Suprapubic skin (tissue), 3 donors: Measurements from ENCODE around the gene CIP2A.

ENCODE experiments used
- CTCF ChIP-seq, 2 donors: fragments of 200-600 bp in 1 of 2; fragments of 450-650 bp in 1 of 2; sonication (generic) in 1 of 2; IDR thresholded peaks; one replicate each; pipeline ENCODE4 v1.5.1; 2016 to 2019; ENCODE audit warnings: antibody characterized with exemption in 2 of 2, mild to moderate bottlenecking in 1 of 2, moderate library complexity in 1 of 2
- EP300 ChIP-seq: sonication (generic); formaldehyde crosslinking; IDR thresholded peaks from one replicate; pipeline ENCODE4 v1.6.1; 2017; ENCODE audit warnings: antibody characterized with exemption
- POLR2A ChIP-seq, 2 donors: fragments of 450-650 bp; IDR thresholded peaks; one replicate each; pipeline ENCODE4 v1.6.1; 2017; ENCODE audit warnings: antibody characterized with exemption in 2 of 2, mild to moderate bottlenecking in 2 of 2, moderate library complexity in 2 of 2

GRCh38 chr3:108554913-108555571, 34.2 kb downstream of the CIP2A start:
- TF ChIP-seq EP300 = no peak
- no peak for TF ChIP-seq CTCF (IDR thresholded peaks at IDR 0.05)
- no peak for TF ChIP-seq POLR2A (IDR thresholded peaks at IDR 0.05)
